NB4 (cell line): ENCODE results near the gene OTUD5.

Experiments
- MAX ChIP-seq: IDR thresholded peaks from 2 replicates; pipeline ENCODE4 v1.6.1; 2011; ENCODE audit warnings: low read depth, low read length
- POLR2A ChIP-seq: IDR thresholded peaks from 2 replicates; pipeline ENCODE4 v1.6.1; 2011; ENCODE audit warnings: mild to moderate bottlenecking; ENCODE audit not compliant: insufficient read length; ENCODE audit errors: extremely low read depth
- TF ChIP-seq, protein P1 (sequence below): IDR thresholded peaks from one replicate; pipeline ENCODE4 v1.5.1; 2012; ENCODE audit warnings: low read depth, low read length

DNA sequence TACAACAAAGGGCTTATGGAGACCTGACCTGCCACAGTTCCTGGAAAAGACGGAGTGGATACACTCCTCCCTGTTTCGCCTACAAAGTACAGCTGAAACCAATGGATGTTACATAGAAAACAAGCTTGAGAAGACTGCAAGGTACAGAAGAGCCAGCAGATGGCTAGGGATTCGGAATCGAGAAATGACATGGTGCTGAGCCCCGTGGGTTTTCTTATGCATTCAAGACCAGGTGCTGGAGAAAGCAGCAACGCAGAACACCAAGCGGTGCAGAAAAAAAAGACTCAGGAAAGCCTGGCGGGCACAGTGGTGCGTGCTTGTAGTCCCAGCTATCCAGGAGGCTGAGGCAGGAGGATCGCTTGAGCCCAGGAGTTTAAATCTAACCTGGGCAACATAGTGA is 73.7 kb downstream of the OTUD5 start:
- TF ChIP-seq, protein P1, sequence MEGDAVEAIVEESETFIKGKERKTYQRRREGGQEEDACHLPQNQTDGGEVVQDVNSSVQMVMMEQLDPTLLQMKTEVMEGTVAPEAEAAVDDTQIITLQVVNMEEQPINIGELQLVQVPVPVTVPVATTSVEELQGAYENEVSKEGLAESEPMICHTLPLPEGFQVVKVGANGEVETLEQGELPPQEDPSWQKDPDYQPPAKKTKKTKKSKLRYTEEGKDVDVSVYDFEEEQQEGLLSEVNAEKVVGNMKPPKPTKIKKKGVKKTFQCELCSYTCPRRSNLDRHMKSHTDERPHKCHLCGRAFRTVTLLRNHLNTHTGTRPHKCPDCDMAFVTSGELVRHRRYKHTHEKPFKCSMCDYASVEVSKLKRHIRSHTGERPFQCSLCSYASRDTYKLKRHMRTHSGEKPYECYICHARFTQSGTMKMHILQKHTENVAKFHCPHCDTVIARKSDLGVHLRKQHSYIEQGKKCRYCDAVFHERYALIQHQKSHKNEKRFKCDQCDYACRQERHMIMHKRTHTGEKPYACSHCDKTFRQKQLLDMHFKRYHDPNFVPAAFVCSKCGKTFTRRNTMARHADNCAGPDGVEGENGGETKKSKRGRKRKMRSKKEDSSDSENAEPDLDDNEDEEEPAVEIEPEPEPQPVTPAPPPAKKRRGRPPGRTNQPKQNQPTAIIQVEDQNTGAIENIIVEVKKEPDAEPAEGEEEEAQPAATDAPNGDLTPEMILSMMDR = no peak
- TF ChIP-seq POLR2A (no peak), MAX (no peak)
